MM.1S (cell line): ENCODE data around the gene GMPPA.

Experiments used
- DNase-seq: peaks from one replicate; pipeline ENCODE4 v3.0.0-alpha.2; 2015
- H2AFZ ChIP-seq: fragments of 300-600 bp; sonication (generic); 2 replicates; pipeline ENCODE4 v1.6.0; 2016; ENCODE audit warnings: antibody characterized with exemption, low read length
- H3F3A ChIP-seq: fragments of 300-600 bp; sonication (generic); 2 replicates; pipeline ENCODE4 v1.6.1; 2016; ENCODE audit warnings: mild to moderate bottlenecking, antibody characterized with exemption, low read length, moderate library complexity, mixed read lengths; ENCODE audit not compliant: insufficient read depth
- H3K27ac ChIP-seq: fragments of 300-600 bp; sonication (generic); 2 replicates; pipeline ENCODE4 v1.5.1; 2016; ENCODE audit warnings: mild to moderate bottlenecking, low read length
- H3K27me3 ChIP-seq: fragments of 300-600 bp; sonication (generic); replicated peaks from 2 replicates; pipeline ENCODE4 v1.6.0; 2016; ENCODE audit warnings: low read length; ENCODE audit not compliant: insufficient read depth
- H3K36me3 ChIP-seq: fragments of 300-600 bp; sonication (generic); replicated peaks from 2 replicates; pipeline ENCODE4 v1.6.1; 2016; ENCODE audit warnings: mild to moderate bottlenecking, low read length, mixed read lengths; ENCODE audit not compliant: insufficient read depth
- H3K4me1 ChIP-seq: fragments of 300-600 bp; sonication (generic); 2 replicates; pipeline ENCODE4 v1.6.1; 2016; ENCODE audit warnings: low read length, mixed read lengths
- H3K4me2 ChIP-seq: fragments of 300-600 bp; sonication (generic); 2 replicates; pipeline ENCODE4 v1.6.0; 2016; ENCODE audit warnings: low read depth, low read length
- H3K4me3 ChIP-seq: fragments of 300-600 bp; sonication (generic); 2 replicates; pipeline ENCODE4 v1.5.1; 2016; ENCODE audit warnings: low read length, mixed read lengths
- H3K79me2 ChIP-seq: fragments of 300-600 bp; sonication (generic); 2 replicates; pipeline ENCODE4 v1.6.1; 2016; ENCODE audit warnings: mixed run types, low read length, mixed read lengths
- H3K9ac ChIP-seq: fragments of 300-600 bp; sonication (generic); 2 replicates; pipeline ENCODE4 v1.6.1; 2016; ENCODE audit warnings: low read length, mixed read lengths
- H3K9me2 ChIP-seq: fragments of 300-600 bp; sonication (generic); replicated peaks from 2 replicates; pipeline ENCODE4 v1.6.1; 2016; ENCODE audit warnings: mild to moderate bottlenecking, low read length, mixed read lengths; ENCODE audit not compliant: insufficient read depth
- H3K9me3 ChIP-seq: fragments of 300-600 bp; sonication (generic); replicated peaks from 2 replicates; pipeline ENCODE4 v1.6.1; 2016; ENCODE audit warnings: mild to moderate bottlenecking, low read length, mixed read lengths; ENCODE audit not compliant: insufficient read depth
- H4K20me1 ChIP-seq: fragments of 300-600 bp; sonication (generic); 2 replicates; pipeline ENCODE4 v1.6.1; 2016; ENCODE audit warnings: mild to moderate bottlenecking, low read length, moderate library complexity, mixed read lengths; ENCODE audit not compliant: insufficient read depth
- CTCF ChIP-seq: fragments of 300-600 bp; sonication (generic); IDR thresholded peaks from 2 replicates; pipeline ENCODE4 v1.5.1; 2016; ENCODE audit warnings: antibody characterized with exemption, low read length, mixed read lengths
- EZH2 ChIP-seq: fragments of 300-600 bp; sonication (generic); optimal IDR thresholded peaks from 2 replicates; pipeline ENCODE3; 2017; ENCODE audit warnings: low read depth, mild to moderate bottlenecking, antibody characterized with exemption, low read length, mixed read lengths
- EZH2phosphoT487 ChIP-seq: fragments of 300-600 bp; sonication (generic); IDR thresholded peaks from 2 replicates; pipeline ENCODE4 v1.6.1; 2018; ENCODE audit warnings: antibody characterized with exemption, low read length

Gene GMPPA

GRCh38 chr2:219536967-219537366 is 38.3 kb downstream of the GMPPA start:
- Histone ChIP-seq H3K36me3 (no peaks in the 10 kb centered on the region), H3F3A (no peaks in the 10 kb centered on the region), H3K4me3 (no peak overlapping the region), H4K20me1 (no peaks in the 10 kb centered on the region), H2AFZ (no peak overlapping the region), H3K4me1 (no peaks in the 10 kb centered on the region), H3K9ac (no peak overlapping the region), H3K4me2 (no peak overlapping the region), H3K79me2 (peaks cover 6% of the 10 kb centered on the region), H3K9me2 (no peaks in the 10 kb centered on the region), H3K27ac (no peak overlapping the region), H3K27me3 (peaks cover 15% of the 10 kb centered on the region), H3K9me3 (no peaks in the 10 kb centered on the region)
- no peak for DNase-seq
- TF ChIP-seq EZH2 (no peak), CTCF (no peak), EZH2phosphoT487 (no peak)

GRCh38 chr2:219537657-219538488 is 39.2 kb downstream of the GMPPA start:
- H3K9ac ChIP-seq: no peak overlapping the region

GRCh38 chr2:219538504-219538951 is 39.8 kb downstream of the GMPPA start:
- Histone ChIP-seq H3K9me2 (no peaks in the 10 kb centered on the region), H3K4me3 (no peak overlapping the region), H4K20me1 (no peaks in the 10 kb centered on the region), H3K79me2 (peaks cover 11% of the 10 kb centered on the region), H3K27ac (no peak overlapping the region), H3K4me1 (no peaks in the 10 kb centered on the region), H3K27me3 (peaks cover under 1% of the 10 kb centered on the region; the same call in 1 of the 2 replicates), H3K9ac (no peak overlapping the region), H3K9me3 (no peaks in the 10 kb centered on the region), H3K36me3 (no peaks in the 10 kb centered on the region), H3F3A (peaks cover 9% of the 10 kb centered on the region), H3K4me2 (no peak overlapping the region), H2AFZ (no peak overlapping the region)
- TF ChIP-seq CTCF: no peak
- no peak for TF ChIP-seq EZH2
- no peak for TF ChIP-seq EZH2phosphoT487
- no peak for DNase-seq

More at GRCh38 chr2:219537657-219538488, 39.2 kb downstream of the GMPPA start:
- no peaks in the 10 kb centered on the region for H4K20me1 ChIP-seq
- no peaks in the 10 kb centered on the region for H3K9me3 ChIP-seq
- peaks cover 11% of the 10 kb centered on the region for H3K79me2 ChIP-seq
- H3K27me3 ChIP-seq: peaks cover 6% of the 10 kb centered on the region; the same call in 1 of the 2 replicates
- H3F3A ChIP-seq: peaks cover 3% of the 10 kb centered on the region
- H3K4me2 ChIP-seq: no peak overlapping the region
- no peaks in the 10 kb centered on the region for H3K9me2 ChIP-seq
- H3K4me1 ChIP-seq: no peaks in the 10 kb centered on the region
- no peak overlapping the region for H2AFZ ChIP-seq
- TF ChIP-seq CTCF: no peak
- TF ChIP-seq EZH2: no peak
- TF ChIP-seq EZH2phosphoT487: no peak
- H3K36me3 ChIP-seq: no peaks in the 10 kb centered on the region
- no peak overlapping the region for H3K4me3 ChIP-seq
- no peak overlapping the region for H3K27ac ChIP-seq
- DNase-seq: no peak
